Measurements from ENCODE around the gene JAZF1.

JAZF1 gene

DNA sequence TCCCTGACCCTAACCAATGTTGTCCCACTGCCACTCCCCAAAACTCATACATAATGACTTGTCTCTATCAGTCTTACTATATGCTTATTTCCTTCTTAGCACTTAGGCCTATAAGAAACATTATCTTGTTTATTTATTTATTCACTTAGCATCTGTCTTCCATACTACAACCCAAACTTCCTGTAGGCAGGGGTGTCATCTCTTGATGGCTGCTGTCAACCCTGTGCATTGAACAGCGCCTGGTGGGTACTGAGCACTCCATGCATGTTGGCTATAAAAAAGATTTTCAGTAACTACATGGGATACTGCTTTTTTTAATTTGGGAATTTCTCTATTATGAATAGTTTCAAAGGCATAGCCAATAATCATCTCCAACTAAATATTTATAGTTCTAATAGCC, 46.7 kb downstream of the JAZF1 start:
- DNase-seq, result no peak

DNA sequence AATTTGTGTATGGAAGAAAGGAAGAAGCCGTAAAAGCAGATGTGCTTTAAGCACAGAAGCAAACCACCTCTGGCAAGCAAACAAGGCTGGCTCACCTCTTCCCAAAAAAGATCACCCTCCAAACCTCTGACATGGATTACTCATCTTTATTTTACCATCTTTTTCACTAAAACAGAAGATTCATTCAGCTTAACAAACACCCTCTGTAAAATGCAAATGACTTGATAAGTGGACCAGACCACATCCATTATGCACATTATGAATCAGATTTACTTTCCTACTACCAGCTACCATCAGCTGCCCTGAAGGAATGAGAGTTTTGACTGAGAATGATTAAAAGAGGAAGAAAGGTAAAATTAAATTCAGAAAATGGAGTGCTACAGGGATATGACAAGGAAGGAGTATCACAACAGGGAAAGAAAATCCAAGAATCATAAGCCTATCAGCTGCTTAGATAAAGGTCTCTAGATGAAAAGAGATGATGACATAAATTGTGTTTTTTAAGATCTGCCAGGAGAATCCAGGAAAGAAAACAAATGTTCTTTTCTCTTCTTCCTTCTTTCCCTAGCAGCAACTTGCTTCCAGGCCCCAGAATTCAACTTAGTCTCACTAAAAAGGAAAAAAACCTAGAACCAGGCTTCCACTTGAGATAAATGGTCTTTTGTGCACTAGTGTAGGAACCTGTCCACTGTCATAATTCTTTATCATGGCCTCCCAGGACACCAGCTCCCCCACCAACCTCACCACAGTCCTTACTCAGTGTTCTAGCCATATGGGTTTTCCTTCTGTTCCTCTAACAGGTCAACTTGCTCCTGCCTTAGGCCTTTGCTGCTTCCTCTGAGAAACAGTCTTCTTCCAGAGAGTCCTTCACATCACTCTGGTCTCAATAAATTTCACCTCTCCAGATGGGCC, 47.4 kb downstream of the JAZF1 start:
- no peak for DNase-seq

DNA sequence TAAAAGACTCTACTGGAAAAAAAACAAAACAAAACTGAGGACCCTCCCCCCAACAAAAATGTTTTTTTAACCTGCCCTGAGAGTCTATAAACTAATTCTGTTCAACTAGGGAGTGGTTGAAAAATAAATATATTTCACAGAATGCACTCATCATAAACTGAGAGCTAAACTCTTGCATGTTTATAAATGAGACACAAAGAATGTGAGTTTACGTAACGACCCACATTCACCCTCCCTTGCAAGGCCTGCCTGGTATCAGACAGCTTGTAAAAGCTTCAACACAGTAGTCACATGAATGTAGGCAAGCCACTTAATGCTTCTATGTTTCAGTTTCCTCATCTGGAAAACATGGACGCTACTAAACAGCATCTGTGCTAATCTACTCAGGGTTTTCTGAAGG, 50.3 kb downstream of the JAZF1 start:
- no peak for DNase-seq

DNA sequence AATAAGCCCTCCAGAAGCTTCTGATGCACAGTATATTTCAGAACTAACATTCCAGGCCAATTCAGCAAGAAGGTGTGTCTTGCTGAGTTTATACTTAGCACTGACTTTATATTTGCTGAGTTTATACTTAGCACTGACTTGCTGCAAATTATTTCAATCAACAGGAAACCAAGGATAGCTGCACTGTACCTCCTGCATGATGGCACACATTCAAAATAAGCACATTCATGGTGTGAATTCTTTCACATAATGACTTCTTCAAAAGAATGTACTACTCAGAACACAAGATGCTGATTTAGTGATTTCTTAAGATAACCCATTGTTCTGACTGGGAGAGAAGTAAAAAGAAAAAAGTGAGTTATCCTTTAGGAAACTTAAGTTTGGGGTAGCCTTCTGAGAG, 52.0 kb downstream of the JAZF1 start:
- DNase-seq, result no peak

DNA sequence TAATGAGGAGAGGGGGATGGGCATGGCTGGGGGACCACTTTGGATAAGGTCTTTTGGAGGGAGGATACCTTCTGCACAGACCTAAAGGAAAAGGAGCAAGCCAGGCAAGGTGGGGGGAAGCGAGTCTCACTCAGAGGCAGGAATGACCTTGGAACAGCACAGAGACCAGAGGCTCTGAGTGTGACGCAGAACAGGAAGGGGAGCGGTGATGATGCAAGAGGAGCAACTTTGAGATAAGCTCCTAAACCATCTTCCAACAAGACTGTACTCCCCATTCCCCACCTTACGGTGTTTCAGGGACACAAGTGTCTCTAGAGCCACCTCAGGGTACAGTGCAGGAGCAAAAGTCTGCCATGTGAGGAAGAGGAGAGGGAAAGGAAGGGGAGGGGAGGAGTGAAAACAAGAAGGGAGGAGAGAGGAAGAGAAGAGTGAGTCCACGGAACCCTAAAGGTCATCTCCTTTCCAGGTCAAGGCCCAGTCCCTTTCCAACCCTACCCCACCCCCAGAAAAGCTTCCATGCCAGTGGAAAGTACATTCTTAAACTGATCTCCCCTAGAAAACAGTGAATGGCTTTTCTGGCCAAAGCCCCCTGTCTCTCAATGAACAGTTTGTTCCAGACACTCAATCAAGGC, 54.1 kb downstream of the JAZF1 start:
- DNase-seq, result no peak

DNA sequence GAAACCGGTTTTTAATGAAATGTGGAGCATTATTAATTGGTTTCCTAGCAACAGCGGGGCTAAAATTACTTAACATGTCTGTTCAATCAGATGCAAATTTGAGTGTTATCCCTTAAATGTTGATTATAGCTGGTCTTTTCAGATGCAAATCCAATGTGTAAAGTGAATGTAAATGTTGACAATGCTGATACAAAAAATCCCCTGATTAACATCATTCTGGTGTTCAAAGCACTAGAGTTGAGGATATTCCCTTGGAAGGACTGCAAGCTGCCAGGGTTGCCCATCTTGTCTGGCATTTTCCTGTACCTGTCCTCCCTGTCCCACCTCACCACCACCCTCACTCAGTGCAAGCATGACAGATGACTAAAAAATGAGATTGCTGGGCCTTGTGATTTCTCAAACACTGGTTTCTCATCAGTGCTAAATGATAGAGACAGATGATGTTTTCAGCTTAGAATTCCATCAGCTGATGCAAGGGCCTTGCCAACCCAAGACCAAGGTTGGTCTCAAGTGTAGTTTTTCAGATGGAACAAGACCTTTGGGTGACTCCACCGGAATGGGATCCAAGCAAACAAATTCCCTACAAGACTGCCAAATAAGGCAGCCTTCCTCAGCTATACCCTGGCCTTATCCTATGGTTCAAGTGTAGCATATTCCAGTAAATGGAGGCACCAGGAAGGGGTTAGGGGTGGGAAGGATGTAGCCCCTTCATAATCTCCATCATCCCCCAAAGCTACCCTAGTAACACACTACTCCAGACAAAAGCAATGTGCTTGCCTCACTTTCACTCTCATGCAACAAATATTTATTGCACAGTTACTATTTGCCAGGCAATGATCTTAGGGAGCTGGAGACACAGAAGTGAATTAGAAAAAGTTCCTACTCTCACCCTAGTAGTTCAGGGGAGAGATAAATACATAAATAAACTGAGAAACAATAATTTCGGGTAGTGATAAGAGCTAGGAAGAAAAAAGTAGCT, 54.9 kb downstream of the JAZF1 start:
- no peak for DNase-seq

DNA sequence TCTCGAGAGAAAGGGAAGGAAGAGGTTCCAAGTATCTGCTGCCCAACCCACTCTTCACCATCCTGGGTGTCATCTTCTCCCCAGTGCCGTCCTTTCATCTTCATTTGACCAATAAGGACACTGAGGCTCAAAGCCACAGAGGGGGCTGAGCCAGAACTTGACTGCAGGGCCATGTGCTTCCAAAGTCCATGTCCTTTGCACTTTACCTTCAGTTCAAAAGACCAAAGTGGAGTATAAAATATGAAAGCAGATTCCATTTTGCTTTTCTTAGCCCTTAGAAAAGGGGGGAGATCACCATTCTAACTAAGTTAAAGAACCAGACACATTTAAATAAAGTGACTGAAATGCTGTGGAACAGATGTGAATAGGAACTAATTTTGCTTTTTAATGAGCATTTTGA, 56.2 kb downstream of the JAZF1 start:
- DNase-seq, result no peak

DNA sequence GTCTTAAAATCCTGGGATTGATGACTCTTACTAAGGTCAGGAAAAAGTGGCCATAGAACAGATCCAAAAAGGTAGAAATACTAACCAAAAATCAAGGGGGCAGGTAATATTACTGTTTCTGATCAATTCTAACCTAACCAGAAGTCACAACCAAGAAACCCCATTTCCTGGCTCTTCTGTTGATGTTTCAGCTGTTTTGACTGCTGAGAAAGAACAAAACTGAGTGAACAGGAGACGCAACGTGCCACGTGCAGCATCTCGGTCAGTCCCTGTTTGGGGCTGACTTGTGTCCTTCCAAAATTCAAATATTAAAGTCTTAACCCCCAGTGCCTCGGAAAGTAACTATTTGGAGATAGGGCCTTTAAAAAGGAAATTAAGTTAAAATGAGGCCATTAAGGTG, 56.8 kb downstream of the JAZF1 start:
- DNase-seq, result no peak

DNA sequence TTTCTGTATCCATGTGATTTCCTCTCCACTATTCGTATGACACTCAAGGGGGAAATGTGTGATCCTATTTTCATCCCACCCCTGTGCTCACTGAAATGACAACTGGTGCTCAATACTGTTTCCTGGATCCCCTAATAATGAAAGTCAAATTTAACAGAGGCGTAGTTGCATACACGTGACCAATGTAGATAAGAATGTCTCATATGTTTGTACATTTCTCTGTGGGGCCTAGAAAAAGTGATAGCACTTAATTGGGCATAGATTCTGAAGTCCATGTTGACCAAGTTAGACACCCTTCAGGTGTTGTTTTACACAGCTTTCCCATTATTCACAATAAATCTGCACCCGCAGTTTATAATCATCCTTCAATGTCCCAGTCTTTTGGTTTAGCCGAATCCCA, 59.1 kb downstream of the JAZF1 start:
- DNase-seq, result no peak

DNA sequence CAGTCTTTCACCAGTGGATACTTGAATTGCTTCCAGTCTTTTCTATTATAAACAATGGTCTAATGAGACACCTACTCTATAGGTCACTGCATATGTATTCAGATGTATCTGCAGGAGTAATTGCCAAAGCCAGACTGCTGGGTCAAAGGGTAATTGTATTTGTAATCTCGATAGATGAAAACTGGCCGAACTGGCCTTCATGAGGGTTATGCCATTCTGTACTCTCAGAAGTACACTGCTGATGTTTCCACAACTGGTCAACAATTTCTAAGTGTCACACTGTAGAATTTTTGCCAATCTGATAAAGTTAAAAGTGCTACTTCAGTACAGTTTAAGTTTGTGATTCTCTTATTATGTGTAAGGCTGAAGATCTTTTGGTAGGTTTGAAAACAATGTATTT, 64.6 kb downstream of the JAZF1 start:
- no peak for DNase-seq

DNA sequence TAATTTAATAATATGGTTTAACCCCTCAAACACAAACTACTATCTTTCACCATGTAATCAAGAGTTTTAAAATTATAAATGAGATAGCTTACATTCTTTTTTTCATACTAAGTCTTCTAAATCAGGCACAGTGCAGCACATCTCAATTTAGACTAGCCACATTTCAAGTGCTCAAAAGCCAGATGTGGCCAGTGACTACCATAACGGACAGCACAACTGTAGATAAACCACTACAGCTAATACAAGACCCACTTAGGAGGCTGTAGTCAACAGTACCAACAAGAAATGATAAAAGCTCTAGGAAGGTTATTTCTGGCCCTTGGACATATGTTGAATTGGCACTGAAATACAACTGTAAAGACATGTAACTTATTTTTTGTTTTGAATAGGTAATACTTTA, 65.3 kb downstream of the JAZF1 start:
- DNase-seq, result no peak

DNA sequence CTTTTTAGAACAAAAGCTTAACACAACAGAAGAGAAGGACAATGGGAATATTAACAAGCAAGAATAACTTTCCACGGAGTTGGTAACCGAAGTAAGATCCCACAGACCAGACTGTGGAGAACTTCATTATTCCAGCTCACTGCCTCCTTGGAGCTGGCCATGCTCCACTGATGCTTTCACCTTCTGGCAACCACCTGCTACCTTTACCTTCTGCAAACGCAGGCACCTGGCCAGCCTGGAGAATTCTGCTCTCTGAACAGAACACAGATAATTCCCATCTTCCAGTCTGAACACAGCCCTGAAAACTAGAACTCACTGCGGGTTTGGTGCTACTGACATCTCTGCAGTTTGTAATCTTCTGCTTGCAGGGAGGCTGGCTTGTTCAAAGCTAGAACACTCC, 66.5 kb downstream of the JAZF1 start:
- DNase-seq, result no peak

DNA sequence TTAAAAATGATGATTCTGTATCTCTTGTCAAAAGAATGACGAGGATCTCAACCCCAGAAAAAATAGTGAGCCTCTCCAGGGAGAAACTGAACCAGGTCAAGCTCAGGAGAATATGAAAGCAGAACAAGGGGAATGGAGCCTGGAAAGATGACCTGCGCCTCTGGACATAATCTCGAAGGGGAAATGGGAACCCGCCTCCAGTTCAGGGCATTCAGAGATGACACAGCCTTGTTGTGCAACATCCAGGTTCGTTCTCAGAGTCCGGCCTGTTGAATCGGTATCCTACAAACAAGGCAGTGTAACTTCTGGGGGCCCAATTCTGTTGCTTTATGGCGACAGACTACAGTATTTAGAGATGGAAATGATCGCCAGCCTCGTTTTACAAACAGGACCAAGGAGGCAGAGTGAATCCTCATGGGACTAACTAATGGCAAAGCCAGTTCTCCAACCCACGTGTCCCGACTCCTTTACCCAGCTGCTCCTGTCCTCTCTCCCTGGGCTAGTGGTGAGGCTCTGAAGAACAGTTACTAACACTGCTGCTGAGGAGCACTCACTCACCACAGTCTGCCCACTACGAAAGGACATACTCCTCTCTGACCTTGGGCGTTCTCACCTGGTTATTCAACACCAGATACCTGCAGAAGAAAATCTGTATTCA, 67.6 kb downstream of the JAZF1 start:
- no peak for DNase-seq

DNA sequence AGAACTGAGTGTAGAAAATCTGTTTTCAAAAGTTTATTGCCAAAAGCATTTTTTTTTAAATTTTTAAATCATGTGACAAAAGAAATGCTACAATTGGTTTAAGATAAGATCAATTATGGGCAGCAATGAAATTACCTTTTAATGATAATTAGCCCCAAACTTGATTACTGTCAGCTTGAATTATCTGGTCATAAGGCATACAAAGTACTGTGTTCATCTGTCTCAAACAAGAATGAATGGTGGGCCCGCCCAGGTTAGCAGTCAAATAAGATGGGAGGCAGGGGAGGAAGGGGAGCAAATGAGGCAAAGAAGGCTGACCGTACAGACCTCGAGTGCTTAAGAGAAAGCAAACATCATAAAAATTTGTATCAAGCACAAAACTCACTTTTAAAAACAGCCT, 68.1 kb downstream of the JAZF1 start:
- no peak for DNase-seq

DNA sequence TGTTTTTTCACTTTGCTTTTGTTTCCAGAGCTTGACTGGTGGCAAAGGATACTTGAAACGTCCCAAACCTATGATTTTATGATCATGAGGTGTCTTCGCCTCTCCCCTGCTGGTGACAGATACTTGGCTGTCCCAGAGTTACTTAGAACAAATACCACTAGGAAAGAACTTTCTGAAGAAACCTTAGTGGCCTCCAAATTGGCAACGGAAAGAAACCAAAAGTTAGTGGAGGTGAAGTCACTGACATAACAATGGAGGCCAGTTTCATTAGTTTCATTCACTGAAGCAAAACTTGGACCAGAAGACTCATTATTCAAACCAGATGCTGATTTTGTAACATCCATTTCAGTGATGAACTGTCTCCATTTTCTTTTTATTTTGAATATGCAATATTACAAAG, 68.6 kb downstream of the JAZF1 start:
- no peak for DNase-seq

DNA sequence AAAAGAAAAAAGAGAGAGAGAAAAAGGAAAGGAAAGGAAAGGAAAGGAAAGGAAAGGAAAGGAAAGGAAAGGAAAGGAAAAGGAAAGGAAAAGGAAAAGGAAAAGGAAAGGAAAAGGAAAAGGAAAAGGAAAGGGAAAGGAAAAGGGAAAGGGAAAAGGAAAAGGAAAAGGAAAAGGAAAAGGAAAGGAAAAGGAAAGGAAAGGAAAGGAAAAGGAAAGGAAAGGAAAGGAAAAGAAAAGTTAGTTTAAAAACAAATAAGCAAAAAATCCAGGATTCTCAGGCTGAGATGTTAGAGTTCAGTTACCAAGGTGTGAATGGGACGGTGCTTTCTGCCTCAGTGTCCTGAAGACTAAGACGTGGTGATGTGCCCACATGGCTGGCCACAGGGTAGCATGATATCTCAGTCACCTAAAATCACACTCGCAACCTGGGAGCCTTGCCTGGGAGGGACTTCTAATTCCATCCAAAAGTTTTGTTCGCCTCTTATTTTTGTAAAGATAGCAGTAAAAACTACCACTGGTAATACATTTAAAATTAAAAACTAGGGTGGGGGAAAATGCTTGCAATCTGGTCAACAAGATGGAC, 70.1 kb downstream of the JAZF1 start:
- no peak for DNase-seq

DNA sequence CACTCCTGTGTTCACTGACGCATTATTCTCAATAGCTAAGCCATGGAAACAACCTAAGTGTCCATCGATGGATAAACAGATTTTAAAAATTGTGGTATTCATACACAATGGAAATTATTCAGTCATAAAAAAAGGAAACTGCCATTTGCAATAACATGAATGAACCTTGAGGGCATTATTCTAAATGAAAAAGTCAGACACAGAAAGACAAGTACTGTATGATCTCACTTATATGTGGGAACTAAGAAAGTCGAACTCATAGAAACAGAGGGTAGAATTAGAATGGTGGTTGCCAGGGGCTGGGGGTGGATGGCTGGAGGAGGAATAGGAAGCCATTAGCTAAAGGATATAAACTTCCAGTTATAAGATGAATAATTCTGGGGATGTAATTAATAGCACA, 71.8 kb downstream of the JAZF1 start:
- DNase-seq, result no peak

DNA sequence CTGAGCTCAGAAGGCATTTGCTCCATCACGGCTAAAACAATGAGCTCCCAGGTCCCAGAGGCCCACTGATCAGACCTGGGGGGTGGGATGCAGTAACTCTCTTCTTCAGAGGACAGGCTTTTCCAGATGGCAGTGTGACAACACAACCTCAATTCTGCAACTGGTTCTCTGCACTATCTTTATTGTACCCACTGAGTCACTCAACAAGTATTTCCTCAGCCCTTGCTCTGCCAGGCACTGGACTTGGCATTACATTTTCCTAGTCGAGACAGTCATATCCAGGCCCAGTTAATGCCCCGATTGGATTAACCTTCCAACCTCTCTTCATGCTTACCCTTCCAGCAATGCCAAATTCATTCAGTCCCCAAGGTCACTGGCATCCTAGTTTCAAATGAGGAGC, 72.6 kb downstream of the JAZF1 start:
- no peak for DNase-seq

DNA sequence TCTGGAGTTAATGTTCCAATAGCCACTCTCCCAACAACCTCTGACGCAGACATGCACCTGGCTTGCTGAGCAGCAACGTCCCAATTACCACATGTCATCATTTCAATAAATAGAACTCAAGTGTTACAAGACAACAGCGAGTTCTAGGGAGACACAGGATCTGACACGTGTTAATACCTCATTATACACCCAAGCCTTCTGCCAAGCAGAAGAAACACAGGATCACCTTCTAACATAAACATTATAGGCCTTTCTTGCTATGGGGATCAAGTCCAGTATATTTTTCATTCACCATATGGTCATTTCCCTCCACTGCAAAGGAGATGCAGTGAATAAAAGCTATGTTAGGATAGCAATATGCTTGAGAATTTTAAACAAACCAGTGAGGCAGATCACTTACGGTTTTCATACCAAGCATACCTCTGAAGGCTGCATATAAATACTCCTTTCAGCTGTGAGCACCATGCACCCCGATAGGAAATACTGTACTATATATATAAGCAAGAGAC, 74.2 kb downstream of the JAZF1 start:
- DNase-seq, result no peak

DNA sequence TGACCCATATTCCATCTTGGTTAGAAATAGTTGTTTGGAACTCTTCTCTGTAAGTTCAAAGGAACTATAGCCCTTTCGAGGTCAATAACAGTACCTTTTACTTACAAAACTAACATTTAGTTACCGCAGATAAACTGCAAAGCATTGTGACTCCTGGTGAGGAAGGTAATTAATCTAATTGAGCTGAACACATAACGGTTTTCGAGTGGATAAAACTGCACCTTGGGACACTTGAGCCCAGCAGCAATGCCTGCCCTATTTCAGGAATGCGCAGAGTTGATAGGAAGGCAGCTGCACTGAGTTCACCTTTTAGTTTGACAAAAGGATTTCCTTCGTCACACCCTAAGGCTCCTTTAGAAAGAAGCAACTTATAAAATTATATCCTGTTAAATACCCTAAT, 75.4 kb downstream of the JAZF1 start:
- no peak for DNase-seq

DNA sequence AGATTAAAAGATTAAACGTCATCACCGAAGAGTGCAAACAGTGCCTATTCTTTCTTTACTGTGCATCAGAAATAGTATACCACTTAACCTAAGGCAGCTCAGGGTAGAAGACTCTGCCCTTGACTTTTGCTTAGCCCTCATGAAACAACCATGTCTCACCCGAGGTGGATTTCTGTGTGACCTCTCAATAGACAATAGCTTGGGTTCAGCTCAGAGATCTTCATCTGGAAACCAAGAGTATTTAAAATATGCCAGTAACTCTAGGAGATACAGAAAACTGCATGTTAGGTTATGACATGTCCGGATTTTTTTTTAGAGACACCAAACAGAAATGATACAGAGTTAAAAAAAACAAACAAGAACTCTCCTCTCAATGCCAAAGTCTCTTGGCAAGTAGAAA, 75.8 kb downstream of the JAZF1 start:
- DNase-seq, result no peak

DNA sequence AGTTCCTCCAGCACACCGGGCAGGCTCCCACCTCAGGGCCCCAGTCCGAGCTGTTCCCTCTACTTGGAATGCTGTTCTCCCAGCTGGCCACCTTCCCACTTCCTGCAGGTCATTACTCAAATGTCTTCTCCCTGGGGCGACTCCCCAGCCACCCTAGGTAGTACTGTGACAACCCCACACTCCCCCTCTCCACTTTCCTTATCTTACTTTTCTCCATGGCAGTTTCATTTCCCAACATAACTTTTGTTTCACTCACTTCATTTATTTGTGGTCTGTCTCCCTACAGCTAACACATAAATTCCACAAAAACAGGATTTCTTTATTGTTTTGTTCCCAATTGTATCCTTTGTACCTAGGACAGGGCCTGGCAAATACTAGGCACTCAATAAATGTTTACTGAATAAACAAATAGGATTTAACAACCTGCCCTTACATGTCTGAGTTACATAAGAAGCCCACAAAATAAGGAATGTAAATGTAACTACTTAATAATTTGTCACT, 76.5 kb downstream of the JAZF1 start:
- no peak for DNase-seq

Data from NCI-H187 treated with DMSO at 0.1 percent for 48 hours (cell line).